Measurements from ENCODE around the gene TSFM.

TSFM gene

GRCh38 chr12:57756406-57757341 is 25.9 kb upstream of the TSFM start:
- H2AFZ ChIP-seq (ENCODE audit: low read length): peak overlapping the region; percentile 60; the same call in 1 of the 2 replicates
- no peaks in the 10 kb centered on the region for H3K27me3 ChIP-seq (replicated peaks; ENCODE audit: insufficient read depth, low read length)
- no peaks in the 10 kb centered on the region for H4K20me1 ChIP-seq (ENCODE audit: insufficient read depth, low read length)
- peaks cover 24% of the 10 kb centered on the region for H3K4me1 ChIP-seq (ENCODE audit: low read length)
- peaks cover 14% of the 10 kb centered on the region for H3K79me2 ChIP-seq (ENCODE audit: low read length)
- H3K4me3 ChIP-seq (ENCODE audit: low read length): peak overlapping the region; percentile 73
- peak overlapping the region; percentile 96 for H3K4me2 ChIP-seq (ENCODE audit: low read depth, low read length)
- peak; percentile 87 for TF ChIP-seq CTCF (IDR thresholded peaks at IDR 0.05; ENCODE audit: low read length)
- TF ChIP-seq EZH2phosphoT487 (IDR thresholded peaks at IDR 0.05; ENCODE audit: low read length): no peak
- TF ChIP-seq EZH2 (optimal IDR thresholded peaks at IDR 0.05; ENCODE audit: low read depth, low read length): no peak
- no peaks in the 10 kb centered on the region for H3K9me2 ChIP-seq (replicated peaks; ENCODE audit: insufficient read depth, low read length)
- peaks cover 23% of the 10 kb centered on the region for H3F3A ChIP-seq (ENCODE audit: insufficient read depth, low read length)
- no peaks in the 10 kb centered on the region for H3K9me3 ChIP-seq (replicated peaks; ENCODE audit: insufficient read depth, low read length)
- peak overlapping the region; percentile 65; the same call in 1 of the 2 replicates for H3K27ac ChIP-seq (ENCODE audit: low read length)
- peak overlapping the region; percentile 64; the same call in 1 of the 2 replicates for H3K9ac ChIP-seq (ENCODE audit: low read length)
- DNase-seq: peak; percentile 63
- no peaks in the 10 kb centered on the region for H3K36me3 ChIP-seq (replicated peaks; ENCODE audit: insufficient read depth, low read length)

GRCh38 chr12:57757771-57758170 is 24.8 kb upstream of the TSFM start:
- no peak overlapping the region for H3K9ac ChIP-seq (ENCODE audit: low read length)
- no peak overlapping the region for H3K27ac ChIP-seq (ENCODE audit: low read length)
- no peak overlapping the region for H3K4me3 ChIP-seq (ENCODE audit: low read length)
- no peaks in the 10 kb centered on the region for H3K9me3 ChIP-seq (replicated peaks; ENCODE audit: insufficient read depth, low read length)
- no peak overlapping the region for H2AFZ ChIP-seq (ENCODE audit: low read length)
- no peak overlapping the region for H3K4me2 ChIP-seq (ENCODE audit: low read depth, low read length)
- H3F3A ChIP-seq (ENCODE audit: insufficient read depth, low read length): peaks cover 22% of the 10 kb centered on the region
- no peaks in the 10 kb centered on the region for H3K9me2 ChIP-seq (replicated peaks; ENCODE audit: insufficient read depth, low read length)
- peaks cover 22% of the 10 kb centered on the region for H3K4me1 ChIP-seq (ENCODE audit: low read length)
- H4K20me1 ChIP-seq (ENCODE audit: insufficient read depth, low read length): no peaks in the 10 kb centered on the region
- H3K79me2 ChIP-seq (ENCODE audit: low read length): peaks cover 9% of the 10 kb centered on the region; the same call in 1 of the 2 replicates
- H3K36me3 ChIP-seq (replicated peaks; ENCODE audit: insufficient read depth, low read length): no peaks in the 10 kb centered on the region
- DNase-seq: no peak
- TF ChIP-seq EZH2phosphoT487 (IDR thresholded peaks at IDR 0.05; ENCODE audit: low read length) (no peak), EZH2 (optimal IDR thresholded peaks at IDR 0.05; ENCODE audit: low read depth, low read length) (no peak), CTCF (IDR thresholded peaks at IDR 0.05; ENCODE audit: low read length) (no peak)
- no peaks in the 10 kb centered on the region for H3K27me3 ChIP-seq (replicated peaks; ENCODE audit: insufficient read depth, low read length)

GRCh38 chr12:57758552-57759359 is 23.8 kb upstream of the TSFM start:
- TF ChIP-seq CTCF (IDR thresholded peaks at IDR 0.05; ENCODE audit: low read length) (no peak), EZH2phosphoT487 (IDR thresholded peaks at IDR 0.05; ENCODE audit: low read length) (no peak), EZH2 (optimal IDR thresholded peaks at IDR 0.05; ENCODE audit: low read depth, low read length) (no peak)
- H2AFZ ChIP-seq (ENCODE audit: low read length): no peak overlapping the region
- H4K20me1 ChIP-seq (ENCODE audit: insufficient read depth, low read length): no peaks in the 10 kb centered on the region
- no peak overlapping the region for H3K27ac ChIP-seq (ENCODE audit: low read length)
- H3K9me2 ChIP-seq (replicated peaks; ENCODE audit: insufficient read depth, low read length): no peaks in the 10 kb centered on the region
- peaks cover 9% of the 10 kb centered on the region; the same call in 1 of the 2 replicates for H3K79me2 ChIP-seq (ENCODE audit: low read length)
- no peak overlapping the region for H3K9ac ChIP-seq (ENCODE audit: low read length)
- no peaks in the 10 kb centered on the region for H3K9me3 ChIP-seq (replicated peaks; ENCODE audit: insufficient read depth, low read length)
- peaks cover 18% of the 10 kb centered on the region for H3F3A ChIP-seq (ENCODE audit: insufficient read depth, low read length)
- DNase-seq: no peak
- no peak overlapping the region for H3K4me3 ChIP-seq (ENCODE audit: low read length)
- no peaks in the 10 kb centered on the region for H3K36me3 ChIP-seq (replicated peaks; ENCODE audit: insufficient read depth, low read length)
- H3K27me3 ChIP-seq (replicated peaks; ENCODE audit: insufficient read depth, low read length): no peaks in the 10 kb centered on the region
- H3K4me2 ChIP-seq (ENCODE audit: low read depth, low read length): no peak overlapping the region
- H3K4me1 ChIP-seq (ENCODE audit: low read length): peaks cover 12% of the 10 kb centered on the region

All from MM.1S (cell line).